Gastrocnemius medialis (tissue), 4 donors: Measurements from ENCODE around the gene PTTG1IP.

Source experiments
- CTCF ChIP-seq, 5 experiments: fragments of 450-650 bp in 3 of 5; fragments of 200-600 bp in 2 of 5; sonication (generic) in 2 of 5; IDR thresholded peaks in 4 of 5; conservative IDR thresholded peaks in 1 of 5; 1 replicate in 4 of 5; 2 replicates in 1 of 5; pipeline ENCODE4 v1.5.1; 2016 to 2019; ENCODE audit warnings: antibody characterized with exemption in 5 of 5, mild to moderate bottlenecking in 3 of 5, moderate library complexity in 3 of 5
- POLR2A ChIP-seq, 2 donors: fragments of 450-650 bp; IDR thresholded peaks; one replicate each; pipeline ENCODE4 v1.6.1; 2017; ENCODE audit warnings: antibody characterized with exemption in 2 of 2, mild to moderate bottlenecking in 2 of 2, moderate library complexity in 2 of 2

GRCh38 chr21:44823179-44823660 lies 50.3 kb downstream of the PTTG1IP start:
- TF ChIP-seq CTCF (IDR thresholded peaks at IDR 0.05 in 4 of 5, conservative IDR thresholded peaks at IDR 0.05 in 1 of 5): no peak
- no peak for TF ChIP-seq POLR2A (IDR thresholded peaks at IDR 0.05)
